SK-N-SH treated with all-trans-retinoic acid at 6 μM for 48 hours (cell line): ENCODE results near the gene PNPLA4.

Experiments
- ATAC-seq: fragments of 200-7000 bp; cut with Tn5 transposase; 3 replicates; pipeline ENCODE4 v1.9.1; 2020; ENCODE audit warnings: mild to moderate bottlenecking, moderate library complexity
- ARNTL ChIP-seq: fragments of 450-650 bp; formaldehyde crosslinking; IDR thresholded peaks from 2 replicates; pipeline ENCODE4 v1.5.0; 2020; ENCODE audit warnings: low read depth, mild to moderate bottlenecking, moderate library complexity, borderline replicate concordance
- CSDC2 ChIP-seq: fragments of 250-450 bp; sonication (Bioruptor Pico); IDR thresholded peaks from 2 replicates; pipeline ENCODE4 v1.5.0; 2020; ENCODE audit warnings: mild to moderate bottlenecking, moderate library complexity
- ESRRG ChIP-seq: fragments of 250-450 bp; sonication (Bioruptor Pico); IDR thresholded peaks from 2 replicates; pipeline ENCODE4 v1.6.1; 2021; ENCODE audit warnings: mild to moderate bottlenecking
- GLIS3 ChIP-seq: fragments of 250-450 bp; sonication (Bioruptor Pico); IDR thresholded peaks from 2 replicates; pipeline ENCODE4 v1.5.0; 2020; ENCODE audit warnings: mild to moderate bottlenecking, moderate library complexity
- ISL1 ChIP-seq: fragments of 250-450 bp; sonication (Bioruptor Pico); IDR thresholded peaks from 2 replicates; pipeline ENCODE4 v2.1.2; 2022; ENCODE audit warnings: mild to moderate bottlenecking, moderate library complexity
- OSR1 ChIP-seq: fragments of 250-450 bp; sonication (Bioruptor Pico); IDR thresholded peaks from 2 replicates; pipeline ENCODE4 v1.8.0; 2022; ENCODE audit warnings: moderate library complexity, mild to moderate bottlenecking, inconsistent platforms
- PPARA ChIP-seq: fragments of 250-450 bp; sonication (Bioruptor Pico); IDR thresholded peaks from 2 replicates; pipeline ENCODE4 v1.5.0; 2020; ENCODE audit warnings: mild to moderate bottlenecking, borderline replicate concordance
- RARB ChIP-seq: fragments of 250-450 bp; sonication (Bioruptor Pico); IDR thresholded peaks from 2 replicates; pipeline ENCODE4 v1.8.0; 2021; ENCODE audit warnings: mild to moderate bottlenecking, moderate library complexity
- SNAI2 ChIP-seq: fragments of 250-450 bp; sonication (Bioruptor Pico); IDR thresholded peaks from 2 replicates; pipeline ENCODE4 v1.5.0; 2020; ENCODE audit warnings: mild to moderate bottlenecking, moderate library complexity
- TCF4 ChIP-seq: fragments of 250-450 bp; sonication (Bioruptor Pico); IDR thresholded peaks from 2 replicates; pipeline ENCODE4 v1.8.0; 2021; ENCODE audit warnings: mild to moderate bottlenecking, moderate library complexity, borderline replicate concordance
- TOX ChIP-seq: fragments of 250-450 bp; sonication (Bioruptor Pico); IDR thresholded peaks from 2 replicates; pipeline ENCODE4 v1.8.0; 2021; ENCODE audit warnings: mild to moderate bottlenecking, moderate library complexity, borderline replicate concordance
- ZC3H10 ChIP-seq: fragments of 250-450 bp; sonication (Bioruptor Pico); IDR thresholded peaks from 2 replicates; pipeline ENCODE4 v1.5.1; 2021; ENCODE audit warnings: mild to moderate bottlenecking, moderate library complexity
- ZFP3 ChIP-seq: fragments of 250-450 bp; sonication (Bioruptor Pico); IDR thresholded peaks from 2 replicates; pipeline ENCODE4 v1.5.0; 2020; ENCODE audit warnings: mild to moderate bottlenecking, moderate library complexity
- ZFP30 ChIP-seq: fragments of 450-650 bp; formaldehyde crosslinking; IDR thresholded peaks from 2 replicates; pipeline ENCODE4 v1.5.0; 2022; ENCODE audit warnings: mild to moderate bottlenecking, moderate library complexity
- ZNF565 ChIP-seq: fragments of 450-650 bp; formaldehyde crosslinking; conservative IDR thresholded peaks from 2 replicates; pipeline ENCODE4 v1.5.0; 2020; ENCODE audit warnings: low read depth, mild to moderate bottlenecking, moderate library complexity
- ZNF70 ChIP-seq: fragments of 450-650 bp; formaldehyde crosslinking; IDR thresholded peaks from 2 replicates; pipeline ENCODE4 v1.5.0; 2020; ENCODE audit warnings: mild to moderate bottlenecking, moderate library complexity
- ZNF8 ChIP-seq: fragments of 450-650 bp; formaldehyde crosslinking; IDR thresholded peaks from 2 replicates; pipeline ENCODE4 v1.5.0; 2020; ENCODE audit warnings: mild to moderate bottlenecking, moderate library complexity
- TF ChIP-seq, protein P1 (sequence below): fragments of 250-450 bp; sonication (Bioruptor Pico); IDR thresholded peaks from 2 replicates; pipeline ENCODE4 v1.8.0; 2021; ENCODE audit warnings: low read depth, mild to moderate bottlenecking, moderate library complexity, borderline replicate concordance
- TF ChIP-seq, protein P2 (sequence below): fragments of 250-450 bp; sonication (Bioruptor Pico); IDR thresholded peaks from 2 replicates; pipeline ENCODE4 v1.5.1; 2021; ENCODE audit warnings: mild to moderate bottlenecking, moderate library complexity
- TF ChIP-seq, protein P3 (sequence below): fragments of 250-450 bp; sonication (Bioruptor Pico); IDR thresholded peaks from 2 replicates; pipeline ENCODE4 v1.5.1; 2020; ENCODE audit warnings: low read depth, mild to moderate bottlenecking, moderate library complexity
- TF ChIP-seq, protein P4 (sequence below): fragments of 250-450 bp; sonication (Bioruptor Pico); IDR thresholded peaks from 2 replicates; pipeline ENCODE4 v1.8.0; 2020; ENCODE audit warnings: mild to moderate bottlenecking, moderate library complexity, borderline replicate concordance

Gene PNPLA4, protein sequence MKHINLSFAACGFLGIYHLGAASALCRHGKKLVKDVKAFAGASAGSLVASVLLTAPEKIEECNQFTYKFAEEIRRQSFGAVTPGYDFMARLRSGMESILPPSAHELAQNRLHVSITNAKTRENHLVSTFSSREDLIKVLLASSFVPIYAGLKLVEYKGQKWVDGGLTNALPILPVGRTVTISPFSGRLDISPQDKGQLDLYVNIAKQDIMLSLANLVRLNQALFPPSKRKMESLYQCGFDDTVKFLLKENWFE

DNA sequence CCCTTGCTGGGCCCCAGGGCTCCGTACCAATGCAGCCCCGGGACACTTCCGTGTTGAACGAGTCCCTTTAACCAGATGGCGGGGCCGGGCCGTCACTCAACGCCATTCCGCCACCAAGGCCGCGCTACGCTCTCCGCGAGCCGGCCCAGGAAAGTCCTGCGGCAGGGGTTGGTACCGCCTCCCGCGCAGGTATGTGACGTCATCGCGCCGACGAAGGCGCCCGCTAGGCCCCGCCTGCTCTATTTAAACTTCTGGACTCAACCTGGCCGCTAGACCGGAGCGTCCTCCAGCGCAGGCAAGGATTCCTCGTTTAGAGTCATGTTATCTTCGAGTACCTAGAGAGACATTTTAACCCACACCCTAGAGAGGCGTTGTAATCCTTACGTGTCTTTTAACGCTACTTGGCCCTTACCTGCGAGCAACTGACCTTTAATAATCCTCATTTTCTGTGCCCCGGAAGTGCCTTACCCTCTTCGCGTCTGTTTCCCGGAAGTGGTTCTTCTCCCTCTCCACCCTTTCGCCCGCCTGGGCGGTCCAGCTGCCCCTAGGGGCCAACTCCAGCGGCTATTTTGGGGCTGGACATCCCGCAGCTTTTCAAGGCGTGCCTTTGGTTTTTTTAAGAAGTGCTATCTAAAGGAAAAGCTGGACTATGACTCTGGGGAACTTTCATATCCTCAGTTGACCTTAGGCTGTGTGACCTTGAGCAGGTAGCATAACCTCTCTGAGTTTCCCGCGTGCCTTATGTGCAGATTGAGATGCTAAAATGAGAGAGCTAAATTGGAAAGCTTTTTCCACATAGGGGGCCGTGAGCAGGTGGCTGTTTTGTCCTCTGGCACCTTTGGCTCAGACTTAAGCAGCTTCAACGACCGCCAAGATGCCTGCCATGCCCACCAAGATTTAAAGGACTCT, at the start of gene PNPLA4:
Gene PNPLA4, minus strand, starts transcription at position 155 of the 909 bp plus-strand sequence. CDS start 1,294 bp downstream, outside the sequence.
- ATAC-seq, result peak; percentile 95
- TF ChIP-seq, protein P1, sequence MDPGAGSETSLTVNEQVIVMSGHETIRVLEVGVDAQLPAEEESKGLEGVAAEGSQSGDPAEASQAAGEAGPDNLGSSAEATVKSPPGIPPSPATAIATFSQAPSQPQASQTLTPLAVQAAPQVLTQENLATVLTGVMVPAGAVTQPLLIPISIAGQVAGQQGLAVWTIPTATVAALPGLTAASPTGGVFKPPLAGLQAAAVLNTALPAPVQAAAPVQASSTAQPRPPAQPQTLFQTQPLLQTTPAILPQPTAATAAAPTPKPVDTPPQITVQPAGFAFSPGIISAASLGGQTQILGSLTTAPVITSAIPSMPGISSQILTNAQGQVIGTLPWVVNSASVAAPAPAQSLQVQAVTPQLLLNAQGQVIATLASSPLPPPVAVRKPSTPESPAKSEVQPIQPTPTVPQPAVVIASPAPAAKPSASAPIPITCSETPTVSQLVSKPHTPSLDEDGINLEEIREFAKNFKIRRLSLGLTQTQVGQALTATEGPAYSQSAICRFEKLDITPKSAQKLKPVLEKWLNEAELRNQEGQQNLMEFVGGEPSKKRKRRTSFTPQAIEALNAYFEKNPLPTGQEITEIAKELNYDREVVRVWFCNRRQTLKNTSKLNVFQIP (CRISPR knock-in tag), result no peak
- TF ChIP-seq ISL1 (CRISPR knock-in tag) (0 out of 2 replicates have a peak, but pooled peaks have one; percentile 15), ARNTL (no peak), CSDC2 (0 out of 2 replicates have a peak, but pooled peaks have one; percentile 56), ZNF8 (CRISPR knock-in tag) (no peak), OSR1 (CRISPR knock-in tag) (peak; percentile 63; the same call in 1 of the 2 replicates), ZNF565 (CRISPR knock-in tag) (no peak), ZNF70 (no peak), SNAI2 (CRISPR knock-in tag) (peak; percentile 67; the same call in 1 of the 2 replicates)
- TF ChIP-seq, protein P2, sequence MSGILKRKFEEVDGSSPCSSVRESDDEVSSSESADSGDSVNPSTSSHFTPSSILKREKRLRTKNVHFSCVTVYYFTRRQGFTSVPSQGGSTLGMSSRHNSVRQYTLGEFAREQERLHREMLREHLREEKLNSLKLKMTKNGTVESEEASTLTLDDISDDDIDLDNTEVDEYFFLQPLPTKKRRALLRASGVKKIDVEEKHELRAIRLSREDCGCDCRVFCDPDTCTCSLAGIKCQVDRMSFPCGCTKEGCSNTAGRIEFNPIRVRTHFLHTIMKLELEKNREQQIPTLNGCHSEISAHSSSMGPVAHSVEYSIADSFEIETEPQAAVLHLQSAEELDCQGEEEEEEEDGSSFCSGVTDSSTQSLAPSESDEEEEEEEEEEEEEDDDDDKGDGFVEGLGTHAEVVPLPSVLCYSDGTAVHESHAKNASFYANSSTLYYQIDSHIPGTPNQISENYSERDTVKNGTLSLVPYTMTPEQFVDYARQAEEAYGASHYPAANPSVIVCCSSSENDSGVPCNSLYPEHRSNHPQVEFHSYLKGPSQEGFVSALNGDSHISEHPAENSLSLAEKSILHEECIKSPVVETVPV, result no peak
- TF ChIP-seq, protein P3, sequence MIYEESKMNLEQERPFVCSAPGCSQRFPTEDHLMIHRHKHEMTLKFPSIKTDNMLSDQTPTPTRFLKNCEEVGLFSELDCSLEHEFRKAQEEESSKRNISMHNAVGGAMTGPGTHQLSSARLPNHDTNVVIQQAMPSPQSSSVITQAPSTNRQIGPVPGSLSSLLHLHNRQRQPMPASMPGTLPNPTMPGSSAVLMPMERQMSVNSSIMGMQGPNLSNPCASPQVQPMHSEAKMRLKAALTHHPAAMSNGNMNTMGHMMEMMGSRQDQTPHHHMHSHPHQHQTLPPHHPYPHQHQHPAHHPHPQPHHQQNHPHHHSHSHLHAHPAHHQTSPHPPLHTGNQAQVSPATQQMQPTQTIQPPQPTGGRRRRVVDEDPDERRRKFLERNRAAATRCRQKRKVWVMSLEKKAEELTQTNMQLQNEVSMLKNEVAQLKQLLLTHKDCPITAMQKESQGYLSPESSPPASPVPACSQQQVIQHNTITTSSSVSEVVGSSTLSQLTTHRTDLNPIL (CRISPR knock-in tag), result peak; percentile 65; the same call in 1 of the 2 replicates
- TF ChIP-seq, all 23 proteins: peak for 5

DNA sequence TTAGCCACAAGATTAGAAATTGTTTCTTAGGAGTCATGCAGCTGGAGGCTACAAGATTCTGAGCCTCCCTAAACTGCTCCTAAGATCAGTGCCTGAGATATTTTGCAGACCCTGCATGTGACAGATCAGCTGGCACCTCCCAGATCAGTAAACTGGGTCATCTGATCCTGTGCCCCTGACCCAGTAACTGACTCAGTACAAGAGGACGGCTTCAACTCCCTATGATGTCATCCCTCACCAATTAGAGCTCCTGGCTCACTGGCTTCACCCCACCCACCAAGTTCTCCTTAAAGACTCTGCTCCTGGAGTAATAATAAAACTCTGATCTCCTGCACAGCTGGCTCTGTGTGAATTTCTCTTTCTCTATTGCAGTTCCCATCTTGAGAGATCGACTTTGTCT, 45.4 kb upstream of the PNPLA4 start:
- no peak for ATAC-seq
- TF ChIP-seq CSDC2 (no peak), ESRRG (CRISPR knock-in tag) (no peak), OSR1 (CRISPR knock-in tag) (no peak), SNAI2 (CRISPR knock-in tag) (no peak), PPARA (CRISPR knock-in tag) (no peak)
- TF ChIP-seq, protein P2, result no peak

DNA sequence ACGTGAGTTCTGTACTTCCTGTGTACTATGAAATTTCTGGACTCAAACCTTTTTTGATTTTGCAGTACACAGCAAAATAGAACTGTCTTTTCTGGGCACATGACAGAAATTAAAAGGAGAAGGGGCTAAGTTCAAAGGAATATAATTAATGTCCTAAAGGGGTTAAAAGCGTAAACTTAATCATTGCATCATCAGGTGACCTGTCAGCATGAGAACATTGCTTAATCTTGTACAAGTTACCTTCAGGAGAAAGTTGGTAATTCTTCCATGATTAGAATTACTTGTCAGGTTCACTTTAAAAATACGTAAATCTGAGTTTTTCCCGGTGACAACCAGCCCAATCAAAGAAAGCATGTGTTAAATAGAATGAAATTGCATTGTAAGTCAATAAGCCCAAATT, 43.2 kb upstream of the PNPLA4 start:
- TF ChIP-seq ZFP3 (CRISPR knock-in tag) (no peak), OSR1 (CRISPR knock-in tag) (no peak), TOX (no peak), ARNTL (no peak), ISL1 (CRISPR knock-in tag) (no peak), TCF4 (CRISPR knock-in tag) (no peak), ZC3H10 (CRISPR knock-in tag) (no peak), RARB (CRISPR knock-in tag) (no peak), PPARA (CRISPR knock-in tag) (no peak), ZFP30 (no peak), ESRRG (CRISPR knock-in tag) (no peak), CSDC2 (no peak), GLIS3 (CRISPR knock-in tag) (no peak), ZNF70 (no peak), ZNF8 (CRISPR knock-in tag) (no peak)
- TF ChIP-seq, protein P1 (CRISPR knock-in tag), result no peak
- TF ChIP-seq, protein P2, result no peak
- TF ChIP-seq, protein P4, sequence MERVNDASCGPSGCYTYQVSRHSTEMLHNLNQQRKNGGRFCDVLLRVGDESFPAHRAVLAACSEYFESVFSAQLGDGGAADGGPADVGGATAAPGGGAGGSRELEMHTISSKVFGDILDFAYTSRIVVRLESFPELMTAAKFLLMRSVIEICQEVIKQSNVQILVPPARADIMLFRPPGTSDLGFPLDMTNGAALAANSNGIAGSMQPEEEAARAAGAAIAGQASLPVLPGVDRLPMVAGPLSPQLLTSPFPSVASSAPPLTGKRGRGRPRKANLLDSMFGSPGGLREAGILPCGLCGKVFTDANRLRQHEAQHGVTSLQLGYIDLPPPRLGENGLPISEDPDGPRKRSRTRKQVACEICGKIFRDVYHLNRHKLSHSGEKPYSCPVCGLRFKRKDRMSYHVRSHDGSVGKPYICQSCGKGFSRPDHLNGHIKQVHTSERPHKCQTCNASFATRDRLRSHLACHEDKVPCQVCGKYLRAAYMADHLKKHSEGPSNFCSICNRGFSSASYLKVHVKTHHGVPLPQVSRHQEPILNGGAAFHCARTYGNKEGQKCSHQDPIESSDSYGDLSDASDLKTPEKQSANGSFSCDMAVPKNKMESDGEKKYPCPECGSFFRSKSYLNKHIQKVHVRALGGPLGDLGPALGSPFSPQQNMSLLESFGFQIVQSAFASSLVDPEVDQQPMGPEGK (CRISPR knock-in tag), result no peak
- TF ChIP-seq, protein P3 (CRISPR knock-in tag), result no peak
- no peak for ATAC-seq
